HepG2 (cell line): Measurements from ENCODE around the gene SLC2A4. TPM values are rescaled to one million over a fixed set of nuclear protein-coding genes. Genes with fewer than 3 reads are reported as not detected.

Source experiments
- ARNT2 ChIP-seq: sonication (generic); formaldehyde crosslinking; IDR thresholded peaks from 2 replicates; pipeline ENCODE4 v1.8.0; 2022; ENCODE audit warnings: mild to moderate bottlenecking, low read depth, missing genetic modification reagents, moderate library complexity
- ETS1 ChIP-seq: sonication (generic); formaldehyde crosslinking; IDR thresholded peaks from 2 replicates; pipeline ENCODE4 v1.4.0; 2020; ENCODE audit warnings: missing genetic modification reagents
- GABPA ChIP-seq, 2 experiments: IDR thresholded peaks; 2 replicates each; pipeline ENCODE4 v1.6.1; 2011 to 2016; ENCODE audit warnings: low read depth in 2 of 2, low read length in 1 of 2, missing biosample characterization in 1 of 2, missing genetic modification characterization in 1 of 2
- GLMP ChIP-seq: sonication (generic); formaldehyde crosslinking; IDR thresholded peaks from 2 replicates; pipeline ENCODE4 v1.9.0; 2021; ENCODE audit warnings: missing genetic modification reagents, mild to moderate bottlenecking, borderline replicate concordance
- HNRNPK ChIP-seq: fragments of 200-400 bp; formaldehyde crosslinking; IDR thresholded peaks from 2 replicates; pipeline ENCODE4 v1.6.1; 2018; ENCODE audit warnings: low read length, low read depth, moderate library complexity, mild to moderate bottlenecking; ENCODE audit not compliant: poor library complexity, severe bottlenecking
- IRF9 ChIP-seq: sonication (generic); formaldehyde crosslinking; IDR thresholded peaks from 2 replicates; pipeline ENCODE4 v1.8.0; 2022; ENCODE audit warnings: missing genetic modification reagents, mild to moderate bottlenecking, borderline replicate concordance
- MAZ ChIP-seq, 2 experiments: sonication (generic) in 1 of 2; formaldehyde crosslinking in 1 of 2; IDR thresholded peaks; 2 replicates each; pipeline versions ENCODE4 v1.5.0 to v1.6.1; 2012 to 2020; ENCODE audit warnings: low read depth in 2 of 2, mild to moderate bottlenecking in 2 of 2, borderline replicate concordance in 1 of 2, improper control_type of control experiment in 1 of 2, low read length in 1 of 2, missing genetic modification reagents in 1 of 2, moderate library complexity in 1 of 2
- MED1 ChIP-seq: sonication (generic); formaldehyde crosslinking; IDR thresholded peaks from 2 replicates; pipeline ENCODE4 v1.4.0; 2020; ENCODE audit warnings: missing genetic modification reagents
- MYC ChIP-seq: sonication (generic); formaldehyde crosslinking; IDR thresholded peaks from 2 replicates; pipeline ENCODE4 v1.9.0; 2021; ENCODE audit warnings: missing genetic modification reagents, borderline replicate concordance
- PHF8 ChIP-seq: sonication (generic); formaldehyde crosslinking; IDR thresholded peaks from 2 replicates; pipeline ENCODE4 v1.5.0; 2020; ENCODE audit warnings: missing genetic modification reagents
- SUZ12 ChIP-seq: fragments of 150-350 bp; IDR thresholded peaks from 2 replicates; pipeline ENCODE4 v1.6.1; 2014; ENCODE audit warnings: low read depth, low read length
- TGIF2 ChIP-seq: IDR thresholded peaks from 2 replicates; pipeline ENCODE4 v1.6.1; 2016; ENCODE audit warnings: control low read depth, missing compliant biosample characterization
- ZBTB38 ChIP-seq: sonication (generic); formaldehyde crosslinking; IDR thresholded peaks from 2 replicates; pipeline ENCODE4 v1.5.1; 2020; ENCODE audit warnings: mild to moderate bottlenecking, missing genetic modification reagents
- ZNF142 ChIP-seq: sonication (generic); formaldehyde crosslinking; IDR thresholded peaks from 2 replicates; pipeline ENCODE4 v1.4.0; 2020; ENCODE audit warnings: missing genetic modification reagents
- ZNF660 ChIP-seq: sonication (generic); formaldehyde crosslinking; IDR thresholded peaks from 2 replicates; pipeline ENCODE4 v1.5.1; 2020; ENCODE audit warnings: mild to moderate bottlenecking, low read depth, missing genetic modification reagents, borderline replicate concordance
- ZSCAN29 ChIP-seq: sonication (generic); formaldehyde crosslinking; conservative IDR thresholded peaks from 2 replicates; pipeline ENCODE4 v1.4.0; 2020; ENCODE audit warnings: mild to moderate bottlenecking, missing genetic modification reagents
- ZSCAN9 ChIP-seq: IDR thresholded peaks from 2 replicates; pipeline ENCODE4 v1.6.1; 2016; ENCODE audit warnings: borderline replicate concordance
- polyA plus RNA-seq, 8 experiments: library from polyadenylated mRNA; depleted of rRNA in 3 of 8; stranded (reverse) in 7 of 8; unstranded in 1 of 8; fragments of >200 nt; fragmentation: Illumina TruSeq in 4 of 8; extraction: Trizol in 4 of 8; gene quantifications; 2 replicates each; pipeline versions ENCODE4 v1.2.1 to v1.2.3, GENCODE V29; 2011 to 2016; ENCODE audit warnings: low read depth in 4 of 8, missing spikeins in 1 of 8, mixed read lengths in 1 of 8; ENCODE audit not compliant: insufficient read depth in 1 of 8
- total RNA-seq, 5 experiments: library from RNA; depleted of rRNA; stranded (reverse); fragments of >200 nt; fragmentation: Illumina TruSeq; extraction: Trizol; gene quantifications; 2 replicates each; pipeline ENCODE4 v1.2.3, GENCODE V29; 2016; ENCODE audit warnings: low read depth in 1 of 5

Gene SLC2A4
- total and polyA plus RNA-seq, 2 of the 13 experiments (the other 11 are each of a cell fraction or from before 2014, with no cell fraction given) = 4.9 to 5.8 TPM

- TF ChIP-seq PHF8 (0 out of 2 replicates have a peak, but pooled peaks have one; percentile 56), IRF9 (CRISPR knock-in tag) (no peak), ETS1 (CRISPR knock-in tag) (no peak), ARNT2 (peak; percentile 25; the same call in 1 of the 2 replicates), GLMP (CRISPR knock-in tag) (no peak), MED1 (CRISPR knock-in tag) (peak; percentile 16; the same call in 1 of the 2 replicates), ZSCAN9 (CRISPR knock-in tag) (0 out of 2 replicates have a peak, but pooled peaks have one; percentile 24), HNRNPK (peak; percentile 79), ZNF142 (no peak), MAZ (IDR thresholded peaks at IDR 0.05; ENCODE audit: borderline replicate concordance, low read depth, low read length) (no peak), MAZ (CRISPR knock-in tag; IDR thresholded peaks at IDR 0.05; ENCODE audit: low read depth) (0 out of 2 replicates have a peak, but pooled peaks have one; percentile 45), TGIF2 (CRISPR knock-in tag) (peak; percentile 78), ZSCAN29 (CRISPR knock-in tag) (0 out of 2 replicates have a peak, but pooled peaks have one; percentile 53), GABPA (IDR thresholded peaks at IDR 0.05; ENCODE audit: low read depth, low read length) (peak; percentile 55), GABPA (CRISPR knock-in tag; IDR thresholded peaks at IDR 0.05; ENCODE audit: low read depth) (no peak; the same call in 1 of the 2 replicates), SUZ12 (no peak), MYC (CRISPR knock-in tag) (peak; percentile 99), ZBTB38 (CRISPR knock-in tag) (no peak), ZNF660 (CRISPR knock-in tag) (no peak)
Observed at GRCh38 chr17:7307686-7308624, 26.4 kb downstream of the SLC2A4 start (continued).
